Measurements from ENCODE around the gene OSBPL5. TPM values are rescaled to one million over a fixed set of nuclear protein-coding genes. Genes with fewer than 3 reads are reported as not detected.
"Not testable (repeated sequence)": the region's sequence is repeated elsewhere in the genome, so short reads cannot be mapped to it uniquely, and the experiment has no call there.

The OSBPL5 gene
- total and polyA plus RNA-seq, 2 donors: 28.2 to 42.3 TPM

GRCh38 chr11:3063876-3064275, 101.2 kb downstream of the OSBPL5 start:
- H3K4me3 ChIP-seq (ENCODE audit: low read length in 2 of 2); DNase-seq (ENCODE audit: low read depth in 6 of 9, low spot score in 9 of 9); H3K4me1 ChIP-seq (ENCODE audit: control insufficient read depth in 2 of 2, insufficient read depth in 2 of 2, low read length in 2 of 2); H3K9me3 ChIP-seq (ENCODE audit: control insufficient read depth in 2 of 2, insufficient read depth in 1 of 2, low read length in 1 of 2); H3K36me3 ChIP-seq (ENCODE audit: control insufficient read depth in 2 of 2, insufficient read depth in 2 of 2, low read length in 1 of 2); H3K27ac ChIP-seq (ENCODE audit: low read depth in 1 of 2, low read length in 1 of 2); H3K27me3 ChIP-seq (ENCODE audit: control insufficient read depth in 2 of 2, insufficient read depth in 1 of 2, low read length in 1 of 2): not testable (repeated sequence)
- WGBS: 86% methylated on average over 8 of the region's 8 CpGs

- 94% methylated on average over 4 of the region's 4 CpGs for WGBS
- H3K9me3 ChIP-seq (ENCODE audit: control insufficient read depth in 2 of 2, insufficient read depth in 1 of 2, low read length in 1 of 2); H3K36me3 ChIP-seq (ENCODE audit: control insufficient read depth in 2 of 2, insufficient read depth in 2 of 2, low read length in 1 of 2); DNase-seq (ENCODE audit: low read depth in 6 of 9, low spot score in 9 of 9); H3K27ac ChIP-seq (ENCODE audit: low read depth in 1 of 2, low read length in 1 of 2); H3K4me3 ChIP-seq (ENCODE audit: low read length in 2 of 2); H3K27me3 ChIP-seq (ENCODE audit: control insufficient read depth in 2 of 2, insufficient read depth in 1 of 2, low read length in 1 of 2); H3K4me1 ChIP-seq (ENCODE audit: control insufficient read depth in 2 of 2, insufficient read depth in 2 of 2, low read length in 2 of 2): not testable (repeated sequence)
Measured at GRCh38 chr11:3063432-3063831, 101.7 kb downstream of the OSBPL5 start.

DNA sequence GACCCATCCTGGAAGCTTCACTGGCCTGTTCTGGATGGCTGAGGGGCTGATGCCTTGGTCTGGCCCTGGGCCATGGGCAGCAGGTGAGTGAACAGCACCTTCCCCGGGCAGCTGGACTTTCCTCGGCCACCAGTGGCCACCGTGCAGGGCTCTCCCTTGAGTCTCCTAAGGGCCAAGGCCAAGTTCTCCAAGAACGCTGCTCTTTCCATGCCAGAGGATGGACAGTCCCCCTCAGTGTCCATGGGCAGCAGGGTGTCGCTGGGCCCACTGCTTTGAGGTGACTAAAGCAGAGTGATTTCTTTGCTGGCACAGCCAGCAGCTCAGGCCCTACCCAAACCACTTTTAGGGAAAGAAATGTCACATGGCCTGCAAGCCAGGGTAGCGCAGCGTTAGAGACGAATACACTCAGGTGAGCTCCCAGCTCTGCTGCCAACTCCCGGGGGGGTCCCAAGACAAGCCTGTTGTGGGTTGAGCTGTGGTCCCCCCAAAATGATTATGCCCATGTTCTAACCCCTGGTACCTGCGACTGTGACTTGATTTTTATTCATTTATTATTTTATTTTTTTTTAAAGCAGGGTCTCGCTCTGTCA, 104.6 kb downstream of the OSBPL5 start:
- DNase-seq (ENCODE audit: low read depth in 6 of 9, low spot score in 9 of 9): no peak
- 96% methylated on average over 11 of the region's 11 CpGs for WGBS

GRCh38 chr11:3058753-3059664, 106.1 kb downstream of the OSBPL5 start:
- H3K9me3 ChIP-seq (ENCODE audit: control insufficient read depth in 2 of 2, insufficient read depth in 1 of 2, low read length in 1 of 2): no peaks in the 10 kb centered on the region
- no peak for DNase-seq (ENCODE audit: low read depth in 6 of 9, low spot score in 9 of 9)
- no peak overlapping the region for H3K27ac ChIP-seq (ENCODE audit: low read depth in 1 of 2, low read length in 1 of 2)
- peaks cover 4 to 5% of the 10 kb centered on the region in 2 donors for H3K36me3 ChIP-seq (ENCODE audit: control insufficient read depth in 2 of 2, insufficient read depth in 2 of 2, low read length in 1 of 2)
- peaks cover 0 to 2% of the 10 kb centered on the region in 2 donors for H3K27me3 ChIP-seq (ENCODE audit: control insufficient read depth in 2 of 2, insufficient read depth in 1 of 2, low read length in 1 of 2)
- H3K4me1 ChIP-seq (ENCODE audit: control insufficient read depth in 2 of 2, insufficient read depth in 2 of 2, low read length in 2 of 2): peaks cover 9 to 17% of the 10 kb centered on the region in 2 donors
- 95% methylated on average over 13 of the region's 13 CpGs for whole genome bisulfite sequencing
- H3K4me3 ChIP-seq (ENCODE audit: low read length in 2 of 2): no peak overlapping the region

More for the DNA sequence above, 104.6 kb downstream of the OSBPL5 start:
- peaks cover 0 to 2% of the 10 kb centered on the region in 2 donors for H3K27me3 ChIP-seq (ENCODE audit: control insufficient read depth in 2 of 2, insufficient read depth in 1 of 2, low read length in 1 of 2)
- H3K9me3 ChIP-seq (ENCODE audit: control insufficient read depth in 2 of 2, insufficient read depth in 1 of 2, low read length in 1 of 2): no peaks in the 10 kb centered on the region
- no peaks in the 10 kb centered on the region for H3K36me3 ChIP-seq (ENCODE audit: control insufficient read depth in 2 of 2, insufficient read depth in 2 of 2, low read length in 1 of 2)
- peaks cover 9 to 17% of the 10 kb centered on the region in 2 donors for H3K4me1 ChIP-seq (ENCODE audit: control insufficient read depth in 2 of 2, insufficient read depth in 2 of 2, low read length in 2 of 2)
- H3K27ac ChIP-seq (ENCODE audit: low read depth in 1 of 2, low read length in 1 of 2): no peak overlapping the region
- H3K4me3 ChIP-seq (ENCODE audit: low read length in 2 of 2): no peak overlapping the region

GRCh38 chr11:3057069-3057963, 107.8 kb downstream of the OSBPL5 start, which contains the start of gene CARS1:
Gene CARS1, minus strand, starts transcription at chr11:3057423. Its CDS starts 56 bp downstream, at chr11:3057367.
- H3K4me1 ChIP-seq (ENCODE audit: control insufficient read depth in 2 of 2, insufficient read depth in 2 of 2, low read length in 2 of 2): peaks cover 9 to 17% of the 10 kb centered on the region in 2 donors
- no peaks in the 10 kb centered on the region for H3K27me3 ChIP-seq (ENCODE audit: control insufficient read depth in 2 of 2, insufficient read depth in 1 of 2, low read length in 1 of 2)
- H3K4me3 ChIP-seq (ENCODE audit: low read length in 2 of 2): peak within 1 kb of the TSS; percentile 89 to 94
- H3K36me3 ChIP-seq (ENCODE audit: control insufficient read depth in 2 of 2, insufficient read depth in 2 of 2, low read length in 1 of 2): peaks cover 4 to 5% of the 10 kb centered on the region in 2 donors
- no peaks in the 10 kb centered on the region for H3K9me3 ChIP-seq (ENCODE audit: control insufficient read depth in 2 of 2, insufficient read depth in 1 of 2, low read length in 1 of 2)
- 7% methylated on average over 68 of the region's 68 CpGs for WGBS
- peak within 1 kb of the TSS; percentile 5 to 52 for H3K27ac ChIP-seq (ENCODE audit: low read depth in 1 of 2, low read length in 1 of 2)
- peak; percentile 67 to 93 (median 80) for DNase-seq (ENCODE audit: low read depth in 6 of 9, low spot score in 9 of 9)

DNA sequence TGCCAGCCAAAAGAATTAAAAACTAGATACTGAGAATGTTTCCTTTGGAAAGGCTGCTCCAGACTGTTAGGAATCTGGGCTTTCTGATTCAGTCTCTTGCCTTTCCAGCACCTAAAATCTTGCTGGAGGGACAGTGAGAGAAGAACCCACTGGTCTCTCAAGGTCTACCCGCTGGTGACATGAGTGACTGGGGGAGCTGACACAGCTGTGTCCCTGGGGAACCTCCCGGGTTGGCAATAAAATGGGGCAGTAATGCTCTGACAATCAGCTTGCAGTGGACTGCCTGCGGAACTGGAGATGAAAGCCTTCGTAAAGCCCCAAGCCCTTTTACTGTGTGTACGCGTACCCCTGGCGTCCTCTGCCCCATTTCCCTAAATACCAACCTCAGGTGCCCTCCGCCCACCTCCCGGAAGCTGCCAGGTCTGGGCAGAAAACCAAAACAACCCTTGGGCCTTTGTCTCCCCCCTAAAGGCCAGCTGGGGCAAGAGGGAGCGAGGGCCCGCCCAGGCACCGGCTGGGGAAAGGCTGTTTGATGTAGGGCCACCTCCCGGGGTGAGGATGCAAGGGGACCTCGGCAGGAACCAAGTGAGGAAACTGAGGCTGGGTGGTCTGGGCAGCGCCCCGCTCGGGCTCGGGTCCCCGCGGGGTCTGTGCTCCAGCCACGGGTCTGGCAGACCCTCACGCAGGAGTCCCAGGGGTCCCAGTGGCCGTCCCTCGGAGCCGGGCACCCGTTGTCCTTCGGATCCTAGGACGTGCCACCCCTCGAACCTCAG, 108.6 kb downstream of the OSBPL5 start:
- peaks cover 9 to 21% of the 10 kb centered on the region in 2 donors for H3K4me1 ChIP-seq (ENCODE audit: control insufficient read depth in 2 of 2, insufficient read depth in 2 of 2, low read length in 2 of 2)
- peak in 1 of 9 donors; percentile 7 for DNase-seq (ENCODE audit: low read depth in 6 of 9, low spot score in 9 of 9)
- 8% methylated on average over 29 of the region's 29 CpGs for WGBS

DNA sequence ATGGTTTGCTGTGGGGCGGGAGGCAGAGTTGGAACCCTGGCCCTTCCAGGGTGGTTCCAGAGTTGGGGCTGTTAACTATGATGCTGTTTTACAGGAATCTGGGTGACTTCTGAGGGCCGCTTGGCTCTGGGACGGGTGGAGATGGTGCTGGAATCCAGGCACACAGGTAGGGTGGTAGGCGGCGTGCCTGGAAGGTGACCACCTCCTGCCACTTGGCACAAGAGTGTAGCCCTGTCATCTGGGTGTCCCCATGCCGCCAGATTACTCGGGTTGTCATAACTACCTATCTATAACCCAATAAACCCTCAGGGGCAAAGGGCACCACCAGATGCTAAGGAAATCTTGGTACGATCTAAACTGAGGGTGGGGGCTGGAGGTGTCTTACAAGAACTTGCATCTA, 109.2 kb downstream of the OSBPL5 start:
- WGBS: 96% methylated on average over 8 of the region's 8 CpGs

More for the DNA sequence above, 108.6 kb downstream of the OSBPL5 start:
- H3K36me3 ChIP-seq (ENCODE audit: control insufficient read depth in 2 of 2, insufficient read depth in 2 of 2, low read length in 1 of 2): peaks cover 4 to 5% of the 10 kb centered on the region in 2 donors
- no peaks in the 10 kb centered on the region for H3K9me3 ChIP-seq (ENCODE audit: control insufficient read depth in 2 of 2, insufficient read depth in 1 of 2, low read length in 1 of 2)
- H3K27me3 ChIP-seq (ENCODE audit: control insufficient read depth in 2 of 2, insufficient read depth in 1 of 2, low read length in 1 of 2): no peaks in the 10 kb centered on the region
- H3K4me3 ChIP-seq (ENCODE audit: low read length in 2 of 2): peak overlapping the region; percentile 89 to 94
- peak overlapping the region in 1 of 2 donors; percentile 52 for H3K27ac ChIP-seq (ENCODE audit: low read depth in 1 of 2, low read length in 1 of 2)

GRCh38 chr11:3052567-3052966, 112.5 kb downstream of the OSBPL5 start:
- Histone ChIP-seq H3K9me3 (ENCODE audit: control insufficient read depth in 2 of 2, insufficient read depth in 1 of 2, low read length in 1 of 2) (no peaks in the 10 kb centered on the region), H3K36me3 (ENCODE audit: control insufficient read depth in 2 of 2, insufficient read depth in 2 of 2, low read length in 1 of 2) (peaks cover 6 to 7% of the 10 kb centered on the region in 2 donors), H3K4me3 (ENCODE audit: low read length in 2 of 2) (no peak overlapping the region), H3K27me3 (ENCODE audit: control insufficient read depth in 2 of 2, insufficient read depth in 1 of 2, low read length in 1 of 2) (no peaks in the 10 kb centered on the region), H3K27ac (ENCODE audit: low read depth in 1 of 2, low read length in 1 of 2) (no peak overlapping the region), H3K4me1 (ENCODE audit: control insufficient read depth in 2 of 2, insufficient read depth in 2 of 2, low read length in 2 of 2) (peaks cover 7 to 16% of the 10 kb centered on the region in 2 donors)
- WGBS: 98% methylated on average over 11 of the region's 11 CpGs
- no peak for DNase-seq (ENCODE audit: low read depth in 6 of 9, low spot score in 9 of 9)

More for the DNA sequence above, 109.2 kb downstream of the OSBPL5 start:
- DNase-seq (ENCODE audit: low read depth in 6 of 9, low spot score in 9 of 9): no peak
- Histone ChIP-seq H3K36me3 (ENCODE audit: control insufficient read depth in 2 of 2, insufficient read depth in 2 of 2, low read length in 1 of 2) (peaks cover 4 to 5% of the 10 kb centered on the region in 2 donors), H3K4me1 (ENCODE audit: control insufficient read depth in 2 of 2, insufficient read depth in 2 of 2, low read length in 2 of 2) (peaks cover 9 to 21% of the 10 kb centered on the region in 2 donors), H3K27me3 (ENCODE audit: control insufficient read depth in 2 of 2, insufficient read depth in 1 of 2, low read length in 1 of 2) (no peaks in the 10 kb centered on the region), H3K9me3 (ENCODE audit: control insufficient read depth in 2 of 2, insufficient read depth in 1 of 2, low read length in 1 of 2) (no peaks in the 10 kb centered on the region), H3K27ac (ENCODE audit: low read depth in 1 of 2, low read length in 1 of 2) (no peak overlapping the region), H3K4me3 (ENCODE audit: low read length in 2 of 2) (peak overlapping the region in 1 of 2 donors; percentile 94)
